22Rv1 (cell line): ENCODE measurements around the gene CELF4.

Source experiments
- H3K27ac ChIP-seq: fragments of 450-650 bp; 2 replicates; pipeline ENCODE4 v1.5.1; 2017
- CTCF ChIP-seq: fragments of 450-650 bp; IDR thresholded peaks from 2 replicates; pipeline ENCODE4 v1.5.1; 2017; ENCODE audit warnings: mild to moderate bottlenecking
- ZFX ChIP-seq: fragments of 450-650 bp; IDR thresholded peaks from 2 replicates; pipeline ENCODE4 v1.6.1; 2017; ENCODE audit warnings: antibody characterized with exemption, borderline replicate concordance

CELF4 gene

GRCh38 chr18:37443325-37444055, 122.1 kb downstream of the CELF4 start:
- TF ChIP-seq ZFX: no peak
- TF ChIP-seq CTCF: no peak
- H3K27ac ChIP-seq: no peak overlapping the region

- no peak overlapping the region for H3K27ac ChIP-seq
- TF ChIP-seq ZFX: no peak
- no peak for TF ChIP-seq CTCF
These were observed 123.1 kb downstream of the CELF4 start for GRCh38 chr18:37442477-37442876.

GRCh38 chr18:37441821-37442220, 123.8 kb downstream of the CELF4 start:
- TF ChIP-seq ZFX (no peak), CTCF (no peak)

GRCh38 chr18:37440206-37440605, 125.4 kb downstream of the CELF4 start:
- TF ChIP-seq CTCF (no peak), ZFX (no peak)
- no peak overlapping the region for H3K27ac ChIP-seq

More at GRCh38 chr18:37441821-37442220, 123.8 kb downstream of the CELF4 start:
- no peak overlapping the region for H3K27ac ChIP-seq

- no peak for TF ChIP-seq ZFX
- no peak overlapping the region for H3K27ac ChIP-seq
These were observed 127.0 kb downstream of the CELF4 start for GRCh38 chr18:37438417-37439180.

- H3K27ac ChIP-seq: no peak overlapping the region
- TF ChIP-seq CTCF: no peak
- TF ChIP-seq ZFX: no peak
These were observed 129.6 kb downstream of the CELF4 start for GRCh38 chr18:37435996-37436395.

- TF ChIP-seq CTCF (no peak), ZFX (no peak)
These were observed 130.3 kb downstream of the CELF4 start for GRCh38 chr18:37435150-37435867.

More at GRCh38 chr18:37435150-37435867, 130.3 kb downstream of the CELF4 start:
- H3K27ac ChIP-seq: no peak overlapping the region
